ENCODE data around the gene NUCKS1. TPM values are rescaled to one million over a fixed set of nuclear protein-coding genes. Genes with fewer than 3 reads are reported as not detected.

The NUCKS1 gene
- total and polyA plus RNA-seq, 2 of the 8 experiments (the other 6 are each of a cell fraction or from before 2014, with no cell fraction given): 126 to 461 TPM

GRCh38 chr1:205719015-205719414 is 31.0 kb downstream of the NUCKS1 start:
- no peak overlapping the region for H3K4me2 ChIP-seq (ENCODE audit: insufficient read depth in 1 of 2, low read depth in 2 of 2, low read length in 2 of 2)
- H3K27me3 ChIP-seq (replicated peaks in 1 of 4; ENCODE audit: control insufficient read depth in 3 of 4, extremely low read depth in 1 of 4, insufficient read depth in 3 of 4, low read length in 3 of 4): no peaks in the 10 kb centered on the region
- no peak overlapping the region for H3K18ac ChIP-seq (ENCODE audit: extremely low read depth, low read length)
- CTCF ChIA-PET (ENCODE audit: partially characterized antibody): interaction anchor here (1.1 to 1.5 kb wide), 4 partner anchors 10 to 230 kb away, joined by 3 to 6 read pairs (median 3); no protein-coding TSS in a partner anchor
- no peak overlapping the region for H4K5ac ChIP-seq (ENCODE audit: insufficient read length, low read depth, low read length)
- H2BK15ac ChIP-seq (ENCODE audit: low read length): no peak overlapping the region
- FAIRE-seq (no peak), DNase-seq (ENCODE audit: low read depth in 1 of 2, low spot score in 2 of 2) (no peak)
- no peak overlapping the region for H3K23ac ChIP-seq (ENCODE audit: insufficient read length)
- H3K23me2 ChIP-seq (ENCODE audit: low read depth, low read length): no peaks in the 10 kb centered on the region
- peaks cover 2 to 5% of the 10 kb centered on the region in 2 experiments for H4K20me1 ChIP-seq (replicated peaks in 1 of 2; ENCODE audit: control insufficient read depth in 1 of 2, insufficient read depth in 2 of 2, low read length in 2 of 2)
- POLR2A ChIA-PET (ENCODE audit: partially characterized antibody): no interaction called here
- no peak overlapping the region for H4K8ac ChIP-seq (ENCODE audit: extremely low read depth, insufficient read depth, low read length)
- no peak overlapping the region for H3K4ac ChIP-seq (replicated peaks; ENCODE audit: insufficient read length, low read depth, low read length)
- H2BK20ac ChIP-seq (ENCODE audit: low read length): no peak overlapping the region
- H3K36me3 ChIP-seq (ENCODE audit: control insufficient read depth in 2 of 4, insufficient read depth in 4 of 4, low read length in 3 of 4): peaks cover 19 to 84% (median 62%) of the 10 kb centered on the region in 4 experiments
- H3K56ac ChIP-seq (replicated peaks; ENCODE audit: insufficient read length, low read depth, low read length): no peak overlapping the region
- no peak overlapping the region for H2AFZ ChIP-seq (ENCODE audit: low read length)
- no peaks in the 10 kb centered on the region for H3K9me3 ChIP-seq (ENCODE audit: insufficient read depth in 2 of 2, low read depth in 1 of 2, low read length in 1 of 2)
- no peak overlapping the region for H4K91ac ChIP-seq (replicated peaks; ENCODE audit: insufficient read length, low read length)
- H3K27ac ChIP-seq (ENCODE audit: low read depth, low read length): no peak overlapping the region
- 91% methylated on average over 3 of the region's 3 CpGs; no CpG with 5 or more reads in 1 of the 2 experiments for WGBS, 2 experiments (ENCODE audit: extremely low coverage in 1 of 2, insufficient coverage in 1 of 2, insufficient read length in 1 of 2, insufficient replicate concordance in 2 of 2, low coverage in 1 of 2, low lambda C conversion rate in 2 of 2, missing lambda C conversion rate in 1 of 2)
- TF ChIP-seq JUND (IDR thresholded peaks at IDR 0.05; ENCODE audit: low read length) (no peak), RFX5 (IDR thresholded peaks at IDR 0.05; ENCODE audit: borderline replicate concordance, low read depth, low read length) (no peak), CHD2 (IDR thresholded peaks at IDR 0.05; ENCODE audit: low read length) (no peak), ATF2 (IDR thresholded peaks at IDR 0.05; ENCODE audit: low read length) (no peak), SAP30 (IDR thresholded peaks at IDR 0.05; ENCODE audit: insufficient read depth, insufficient replicate concordance, low read length) (no peak), GTF2F1 (IDR thresholded peaks at IDR 0.05; ENCODE audit: borderline replicate concordance, low read depth, low read length) (no peak), CBX8 (IDR thresholded peaks at IDR 0.05; ENCODE audit: borderline replicate concordance, low read depth, low read length) (no peak), ASH2L (IDR thresholded peaks at IDR 0.05; ENCODE audit: low read length) (no peak), RXRA (IDR thresholded peaks at IDR 0.05; ENCODE audit: insufficient read depth, low read depth, low read length) (no peak), CREB1 (IDR thresholded peaks at IDR 0.05) (no peak), PHF8 (conservative IDR thresholded peaks at IDR 0.05; ENCODE audit: low read depth, low read length) (no peak), MAX (IDR thresholded peaks at IDR 0.05) (no peak)
- H2BK120ac ChIP-seq (replicated peaks; ENCODE audit: low read depth, low read length): no peak overlapping the region
- no peak overlapping the region for H3K14ac ChIP-seq (ENCODE audit: insufficient read length)
- no peak overlapping the region for H3K9ac ChIP-seq (replicated peaks in 1 of 4; ENCODE audit: extremely low read depth in 1 of 4, low read depth in 3 of 4, low read length in 3 of 4)
- H2BK12ac ChIP-seq (ENCODE audit: low read depth, low read length): no peak overlapping the region
- peaks cover 0 to 2% (median 0%) of the 10 kb centered on the region in 4 experiments; a peak in 2 of 7 replicates for H3K4me1 ChIP-seq (replicated peaks in 1 of 4; ENCODE audit: control insufficient read depth in 3 of 4, insufficient read depth in 4 of 4, low read length in 3 of 4)
- H2BK5ac ChIP-seq (ENCODE audit: low read depth, low read length): no peak overlapping the region
- no peak overlapping the region for H2AK5ac ChIP-seq (ENCODE audit: low read depth, low read length)
- H3K4me3 ChIP-seq (ENCODE audit: extremely low read depth in 1 of 4, insufficient read depth in 2 of 4, low read depth in 3 of 4, low read length in 4 of 4): no peak overlapping the region
- no peaks in the 10 kb centered on the region for H3K79me2 ChIP-seq (ENCODE audit: control insufficient read depth in 1 of 2, insufficient read depth in 2 of 2, low read length in 2 of 2)
- H3K79me1 ChIP-seq (ENCODE audit: low read depth, low read length): no peaks in the 10 kb centered on the region; the same call in 1 of the 2 replicates

Data from H1 (cell line).